Pancreas (tissue), 10 donors: ENCODE data around the gene VWA1. TPM values are rescaled to one million over a fixed set of nuclear protein-coding genes. Genes with fewer than 3 reads are reported as not detected.

ENCODE experiments used
- ATAC-seq, 4 donors: fragments of 200-7000 bp; cut with Tn5 transposase; one replicate each; pipeline versions ENCODE4 v1.8.0 to v1.9.1; 2020; ENCODE audit warnings: mild to moderate bottlenecking in 4 of 4, moderate library complexity in 4 of 4
- DNase-seq, 6 donors: peaks; one replicate each; pipeline ENCODE4 v3.0.0-alpha.2; 2020
- FAIRE-seq: peaks from 2 replicates; lab custom pipeline; 2012; peaks lifted over from hg19 to GRCh38; lab: Jason Lieb, UNC
- H3K27ac ChIP-seq, 4 donors: fragments of 200-600 bp; sonication (generic); 1 replicate in 3 of 4; 2 replicates in 1 of 4; pipeline versions ENCODE4 v1.5.0 to v1.8.0; 2020
- H3K27me3 ChIP-seq, 4 donors: fragments of 200-600 bp; one replicate each; pipeline ENCODE4 v1.8.0; 2021
- H3K36me3 ChIP-seq, 3 donors: fragments of 200-600 bp; sonication (generic) in 1 of 3; one replicate each; pipeline versions ENCODE4 v1.5.0 to v1.8.0; 2020 to 2021
- H3K4me1 ChIP-seq, 3 donors: fragments of 200-600 bp; one replicate each; pipeline ENCODE4 v1.8.0; 2021
- H3K4me3 ChIP-seq, 4 donors: fragments of 200-600 bp; sonication (generic) in 2 of 4; one replicate each; pipeline versions ENCODE4 v1.5.0 to v1.8.0; 2020 to 2021
- H3K9me3 ChIP-seq, 4 donors: fragments of 200-600 bp; one replicate each; pipeline ENCODE4 v1.8.0; 2021
- WGBS, 2 donors: extraction: QIAGEN DNeasy Blood & Tissue Kit; methylation state at CpG; one replicate each; pipeline ENCODE4 v1.1.7; 2013; 5-methylcytosine and 5-hydroxymethylcytosine counted together
- intact Hi-C, 3 donors: fragments of 100-400 bp; cut with DNase I; formaldehyde crosslinking; loops; one replicate each; pipeline versions ENCODE4 v1.11.1 to v1.14.2; 2022
- polyA plus RNA-seq, 2 donors: library from polyadenylated mRNA; stranded (reverse); fragments of 200-250 nt; gene quantifications; one replicate each; pipeline ENCODE4 v1.2.3, GENCODE V29; 2013
- total RNA-seq, 6 donors: library from RNA; stranded (reverse); fragmentation: NEBNext Ultra II Directional in 4 of 6; extraction: Animal tissue kit (Norgen Biotek cat#: 25700) in 4 of 6; gene quantifications; one replicate each; pipeline versions ENCODE4 v1.2.1 to v1.2.4, GENCODE V29; 2021 to 2023
- TF ChIP-seq, protein P1 (sequence below), 4 donors: fragments of 200-600 bp; sonication (generic) in 3 of 4; IDR thresholded peaks; one replicate each; pipeline versions ENCODE4 v1.5.0 to v1.8.0; 2021; ENCODE audit warnings: antibody characterized with exemption in 4 of 4
- donor health status: healthy with polysubstance abuse.
- donor health status: DM: no; HTN: no; CAD: no; lungs with moderate emphysema.
- donor health status: DM: no; HTN: no; CAD: no.
- donor health status: control.
- donor health status: control.
- donor health status: Bipolar disorder and iron deficiency.
- donor health status: DM: yes; HTN: yes; CAD: no.
- donor health status: DM: no; HTN: no; CAD: no.
- donor health status: DM: no; HTN: no; CAD: no.
- donor health status: DM: yes; HTN: yes; CAD: no.

Gene VWA1
- total and polyA plus RNA-seq, 8 donors, result 25.4 to 138 (median 55.2) TPM

GRCh38 chr1:1437033-1437903 is 1.8 kb downstream of the VWA1 start:
- Histone ChIP-seq H3K27me3 (no peaks in the 10 kb centered on the region), H3K27ac (peak overlapping the region; percentile 47 to 96 (median 60)), H3K4me1 (peaks cover 36 to 64% (median 45%) of the 10 kb centered on the region in 3 donors), H3K4me3 (peak overlapping the region; percentile 54 to 76 (median 58)), H3K9me3 (no peaks in the 10 kb centered on the region), H3K36me3 (no peaks in the 10 kb centered on the region)
- intact Hi-C loops, result loop anchor here in 1 of 3 donors (5.0 kb wide), 1 partner anchor 35 kb away; no protein-coding TSS in a partner anchor
- TF ChIP-seq, protein P1, sequence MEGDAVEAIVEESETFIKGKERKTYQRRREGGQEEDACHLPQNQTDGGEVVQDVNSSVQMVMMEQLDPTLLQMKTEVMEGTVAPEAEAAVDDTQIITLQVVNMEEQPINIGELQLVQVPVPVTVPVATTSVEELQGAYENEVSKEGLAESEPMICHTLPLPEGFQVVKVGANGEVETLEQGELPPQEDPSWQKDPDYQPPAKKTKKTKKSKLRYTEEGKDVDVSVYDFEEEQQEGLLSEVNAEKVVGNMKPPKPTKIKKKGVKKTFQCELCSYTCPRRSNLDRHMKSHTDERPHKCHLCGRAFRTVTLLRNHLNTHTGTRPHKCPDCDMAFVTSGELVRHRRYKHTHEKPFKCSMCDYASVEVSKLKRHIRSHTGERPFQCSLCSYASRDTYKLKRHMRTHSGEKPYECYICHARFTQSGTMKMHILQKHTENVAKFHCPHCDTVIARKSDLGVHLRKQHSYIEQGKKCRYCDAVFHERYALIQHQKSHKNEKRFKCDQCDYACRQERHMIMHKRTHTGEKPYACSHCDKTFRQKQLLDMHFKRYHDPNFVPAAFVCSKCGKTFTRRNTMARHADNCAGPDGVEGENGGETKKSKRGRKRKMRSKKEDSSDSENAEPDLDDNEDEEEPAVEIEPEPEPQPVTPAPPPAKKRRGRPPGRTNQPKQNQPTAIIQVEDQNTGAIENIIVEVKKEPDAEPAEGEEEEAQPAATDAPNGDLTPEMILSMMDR (IDR thresholded peaks at IDR 0.05), result no peak
- peak in 1 of 4 donors; percentile 1 for ATAC-seq
- FAIRE-seq, result no peak
- WGBS, 2 donors, result 34 to 49% methylated on average over 31 of the region's 31 CpGs
- DNase-seq, result peak; percentile 30 to 84 (median 41)

GRCh38 chr1:1437904-1438376 is 2.5 kb downstream of the VWA1 start:
- 9 to 21% methylated on average over 11 of the region's 11 CpGs for WGBS, 2 donors
- Histone ChIP-seq H3K27ac (peak overlapping the region; percentile 47 to 96 (median 60)), H3K4me1 (peaks cover 36 to 57% (median 43%) of the 10 kb centered on the region in 3 donors), H3K9me3 (no peaks in the 10 kb centered on the region), H3K27me3 (no peaks in the 10 kb centered on the region), H3K4me3 (peak overlapping the region in 3 of 4 donors; percentile 16 to 76 (median 57)), H3K36me3 (no peaks in the 10 kb centered on the region)
- DNase-seq (peak; percentile 75 to 91 (median 88)), ATAC-seq (peak; percentile 52 to 71 (median 59)), FAIRE-seq (no peak)
- intact Hi-C loops, result loop anchor here in 1 of 3 donors (5.0 kb wide), 1 partner anchor 36 kb away; no protein-coding TSS in a partner anchor
- TF ChIP-seq, protein P1 (IDR thresholded peaks at IDR 0.05), result peak in 2 of 4 donors; percentile 21 to 27

- Histone ChIP-seq H3K9me3 (no peaks in the 10 kb centered on the region), H3K27me3 (no peaks in the 10 kb centered on the region), H3K36me3 (no peaks in the 10 kb centered on the region), H3K27ac (peak overlapping the region; percentile 47 to 96 (median 60)), H3K4me3 (peak overlapping the region in 1 of 4 donors; percentile 76), H3K4me1 (peaks cover 36 to 49% (median 43%) of the 10 kb centered on the region in 3 donors)
- intact Hi-C loops, result loop anchor here in 1 of 3 donors (5.0 kb wide), 1 partner anchor 36 kb away; no protein-coding TSS in a partner anchor
- no peak for ATAC-seq
- FAIRE-seq, result no peak
- TF ChIP-seq, protein P1 (IDR thresholded peaks at IDR 0.05), result no peak
- DNase-seq, result peak in 2 of 6 donors; percentile 59 to 81
- WGBS, 2 donors, result 83 to 85% methylated on average over 44 to 45 of the region's 45 CpGs
These were observed 3.3 kb downstream of the VWA1 start for GRCh38 chr1:1438531-1439381.

DNA sequence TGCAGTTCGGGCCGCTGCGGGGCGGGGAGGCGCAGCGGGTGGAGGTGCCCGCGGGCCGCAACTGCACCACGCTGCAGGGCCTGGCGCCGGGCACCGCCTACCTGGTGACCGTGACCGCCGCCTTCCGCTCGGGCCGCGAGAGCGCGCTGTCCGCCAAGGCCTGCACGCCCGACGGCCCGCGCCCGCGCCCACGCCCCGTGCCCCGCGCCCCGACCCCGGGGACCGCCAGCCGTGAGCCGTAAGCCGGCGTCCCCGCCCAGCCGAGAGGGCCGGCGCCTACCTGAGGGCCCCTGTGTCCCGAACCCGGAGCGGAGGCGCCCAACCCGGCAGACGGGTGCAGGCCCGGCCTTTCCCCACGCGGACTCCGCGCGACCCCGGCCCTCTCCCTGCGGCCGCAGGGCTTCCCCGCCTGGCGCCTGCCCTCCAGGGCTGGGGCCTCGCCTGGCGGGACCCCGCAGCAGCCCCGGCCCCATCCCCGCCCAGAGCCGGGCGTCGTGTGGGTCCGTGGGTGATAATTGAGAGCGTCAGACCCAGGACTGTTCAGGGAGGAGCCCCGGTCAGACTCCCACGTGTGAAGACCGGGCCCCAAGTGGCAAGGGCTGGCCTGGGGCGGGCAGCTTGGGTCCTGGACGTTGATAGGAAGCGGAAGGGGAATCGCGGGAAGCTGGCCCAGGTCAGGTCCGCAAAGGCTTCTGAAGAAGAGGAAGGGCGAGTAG is 4.2 kb downstream of the VWA1 start:
- Histone ChIP-seq H3K9me3 (no peaks in the 10 kb centered on the region), H3K36me3 (no peaks in the 10 kb centered on the region), H3K4me1 (peaks cover 36 to 40% (median 39%) of the 10 kb centered on the region in 3 donors), H3K4me3 (no peak overlapping the region), H3K27me3 (no peaks in the 10 kb centered on the region), H3K27ac (no peak overlapping the region)
- DNase-seq, result peak in 1 of 6 donors; percentile 69
- no peak for ATAC-seq
- TF ChIP-seq, protein P1 (IDR thresholded peaks at IDR 0.05), result no peak
- intact Hi-C loops, result loop anchor here (5.0 kb wide), 2 partner anchors 37 to 58 kb away; no protein-coding TSS in a partner anchor
- 87 to 88% methylated on average over 76 to 82 of the region's 82 CpGs for WGBS, 2 donors
- FAIRE-seq, result no peak
